GM04503 (cell line): ENCODE data around the gene SLC8A2.

Experiments
- DNase-seq: peaks from one replicate; pipeline ENCODE4 v3.0.0-alpha.2; 2012; ENCODE audit warnings: low read depth

SLC8A2 gene

GRCh38 chr19:47503826-47504150 is 32.1 kb upstream of the SLC8A2 start:
- no peak for DNase-seq

- DNase-seq: no peak
These were observed 31.6 kb upstream of the SLC8A2 start for GRCh38 chr19:47503130-47503825.

GRCh38 chr19:47499863-47500830 is 28.5 kb upstream of the SLC8A2 start:
- no peak for DNase-seq

GRCh38 chr19:47499371-47499770 is 27.7 kb upstream of the SLC8A2 start:
- DNase-seq: no peak

- DNase-seq: no peak
These were observed 26.9 kb upstream of the SLC8A2 start for GRCh38 chr19:47498561-47498960.

GRCh38 chr19:47497821-47498520 is 26.3 kb upstream of the SLC8A2 start:
- no peak for DNase-seq

GRCh38 chr19:47497050-47497766 is 25.5 kb upstream of the SLC8A2 start:
- no peak for DNase-seq

DNA sequence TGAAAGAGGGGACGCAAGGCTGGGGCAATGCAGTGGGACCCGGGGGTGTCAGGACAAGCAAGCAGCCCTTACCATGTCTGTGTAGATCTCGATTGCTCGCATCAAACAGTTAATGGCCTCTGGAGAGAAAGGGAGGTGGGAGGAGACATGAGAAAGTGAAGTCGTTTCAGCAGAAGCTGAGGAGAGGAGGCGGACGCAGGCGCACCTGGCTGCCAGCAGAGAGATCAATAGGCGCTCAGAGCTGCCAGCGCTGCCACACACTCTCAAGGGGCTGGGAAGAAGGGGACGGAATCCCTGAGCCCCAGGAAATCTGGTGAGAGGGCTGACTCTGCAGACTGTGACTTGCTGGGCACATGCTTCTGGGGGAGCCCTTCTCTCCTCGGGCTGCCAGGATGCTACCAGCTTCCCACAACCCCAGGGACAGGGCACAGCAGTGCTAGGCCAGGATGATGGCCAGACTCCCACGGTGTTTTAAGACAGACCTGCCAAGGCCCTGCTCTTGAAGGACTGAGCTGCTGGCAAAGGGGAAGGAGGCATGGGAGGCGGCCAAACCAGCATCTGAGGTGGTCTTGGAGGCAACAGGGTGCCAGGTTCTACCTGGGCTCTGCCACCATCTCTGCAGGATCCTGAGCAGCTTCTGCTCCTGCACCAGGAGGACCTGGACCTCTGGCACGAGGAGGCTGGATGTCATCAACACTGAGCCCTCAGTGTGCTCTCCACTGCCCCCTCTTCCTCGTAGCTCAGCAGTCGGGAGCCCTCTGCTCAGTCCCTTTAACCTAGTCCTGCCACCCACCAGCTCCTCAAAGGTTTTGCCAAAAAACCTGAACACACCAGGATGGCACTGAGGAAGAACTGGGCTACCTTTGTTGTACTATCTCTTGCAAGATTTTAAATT is 24.0 kb upstream of the SLC8A2 start:
- no peak for DNase-seq

DNA sequence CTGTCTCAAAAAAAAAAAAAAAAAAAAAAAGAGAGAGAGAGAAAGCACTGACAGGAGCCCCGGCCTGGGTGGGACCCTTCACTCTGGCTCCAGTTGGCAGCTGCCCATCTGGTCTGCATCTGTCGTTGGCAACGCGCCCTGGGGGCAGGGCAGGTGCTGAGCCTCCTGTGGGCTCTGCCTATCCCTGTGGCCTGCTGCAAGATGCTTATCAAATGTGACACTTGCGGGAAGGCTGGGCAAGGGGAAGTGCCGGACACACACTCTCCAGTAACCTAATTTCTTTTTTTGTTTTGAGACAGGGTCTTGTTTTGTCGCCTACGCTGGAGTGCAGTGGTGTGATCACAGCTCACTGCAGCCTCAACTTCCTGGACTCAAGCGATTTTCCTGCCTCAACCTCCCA is 23.0 kb upstream of the SLC8A2 start:
- DNase-seq: no peak

GRCh38 chr19:47494211-47494547 is 22.5 kb upstream of the SLC8A2 start:
- no peak for DNase-seq

GRCh38 chr19:47493378-47494210 is 21.9 kb upstream of the SLC8A2 start:
- no peak for DNase-seq

- no peak for DNase-seq
These were observed 21.1 kb upstream of the SLC8A2 start for GRCh38 chr19:47492571-47493377.

DNA sequence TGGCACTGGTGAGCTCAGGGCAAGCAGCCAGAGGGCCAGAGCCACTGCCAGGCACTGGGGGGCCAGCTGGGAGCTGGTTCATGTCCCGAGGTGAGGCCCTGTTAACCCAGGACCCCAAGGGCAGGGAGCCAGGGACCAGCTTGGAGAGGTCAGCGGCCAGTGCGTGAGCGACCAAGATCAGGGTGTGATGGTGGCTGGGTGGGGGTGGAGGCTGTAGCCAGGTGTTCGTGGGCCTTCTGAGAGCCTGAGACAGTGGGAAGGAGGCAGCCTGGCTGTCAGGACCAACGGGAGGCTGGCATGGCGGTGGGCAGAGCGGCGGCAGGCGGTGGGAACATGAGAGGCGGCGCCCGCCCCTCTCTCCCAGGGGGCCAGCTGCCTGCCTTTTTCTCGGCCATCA is 20.4 kb upstream of the SLC8A2 start:
- no peak for DNase-seq

GRCh38 chr19:47491358-47492136 is 19.9 kb upstream of the SLC8A2 start:
- DNase-seq: no peak

DNA sequence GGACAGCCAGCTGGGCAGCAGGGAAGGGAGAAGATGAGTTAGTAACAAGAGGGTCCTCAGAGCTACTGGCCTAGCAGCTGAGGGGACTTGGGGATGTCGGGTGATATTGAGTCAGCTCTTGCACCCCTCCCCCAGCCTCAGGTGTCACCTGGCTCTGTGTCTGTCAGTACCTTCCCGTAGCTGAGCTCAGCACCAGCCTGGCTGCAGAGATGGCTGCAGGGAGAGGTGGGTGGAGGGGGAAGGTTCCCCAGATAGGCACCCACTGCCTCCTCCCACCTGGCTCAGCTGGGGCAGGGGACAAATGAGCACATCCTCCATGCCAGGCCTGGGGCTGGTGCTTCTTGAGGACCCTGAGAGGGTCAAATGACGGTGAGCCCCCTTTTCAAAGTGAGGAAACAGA is 19.2 kb upstream of the SLC8A2 start:
- DNase-seq: no peak

- no peak for DNase-seq
These were observed 18.3 kb upstream of the SLC8A2 start for GRCh38 chr19:47490031-47490430.

- no peak for DNase-seq
These were observed 17.6 kb upstream of the SLC8A2 start for GRCh38 chr19:47489072-47489914.
